GM12873 (cell line): ENCODE measurements around the gene GAS7.

ENCODE experiments used
- CTCF ChIP-seq: IDR thresholded peaks from 2 replicates; pipeline ENCODE4 v1.5.1; 2012; ENCODE audit warnings: low read depth, mild to moderate bottlenecking, moderate library complexity, low read length, control low read depth; ENCODE audit not compliant: insufficient read depth; ENCODE audit errors: missing control alignments

Gene GAS7

DNA sequence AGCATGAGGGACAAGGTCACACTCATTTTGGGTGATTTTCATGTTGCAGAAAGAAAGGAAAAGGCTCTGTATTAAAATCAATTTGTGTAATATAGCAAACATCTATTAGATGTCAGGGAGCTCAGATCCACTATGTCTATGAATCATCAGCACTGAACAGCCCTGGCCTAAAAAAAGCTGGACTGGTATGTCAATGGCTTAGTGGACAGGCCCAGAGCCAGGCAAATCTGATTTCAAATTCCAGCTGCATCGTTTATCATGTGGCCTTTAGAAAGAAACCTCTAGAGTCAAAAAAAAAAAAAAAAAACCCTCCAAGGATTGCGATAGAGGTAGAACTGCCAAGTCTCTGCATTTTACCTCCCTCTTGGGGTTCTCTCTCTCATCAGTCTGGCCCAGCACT is 5.4 kb downstream of the GAS7 start:
- TF ChIP-seq CTCF = no peak

DNA sequence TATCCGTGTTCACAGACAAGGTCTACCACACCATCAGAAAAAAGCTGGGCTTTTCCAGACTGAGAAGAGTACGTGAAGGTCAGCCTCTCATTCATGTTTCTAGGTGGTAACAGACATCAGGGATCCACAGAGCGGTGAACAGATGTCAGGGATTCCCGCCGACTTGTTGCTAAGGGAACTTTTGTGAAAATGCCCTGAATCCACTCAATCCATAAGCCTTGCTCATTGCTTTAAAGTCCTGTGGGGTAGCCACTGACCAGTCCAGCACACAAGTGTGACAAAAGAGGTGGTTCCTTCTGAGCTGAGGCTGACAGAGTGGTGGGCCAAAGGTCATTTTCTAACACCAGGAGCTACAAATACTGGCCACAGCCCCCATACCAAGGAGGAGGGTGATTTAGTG is 5.9 kb downstream of the GAS7 start:
- TF ChIP-seq CTCF = no peak

DNA sequence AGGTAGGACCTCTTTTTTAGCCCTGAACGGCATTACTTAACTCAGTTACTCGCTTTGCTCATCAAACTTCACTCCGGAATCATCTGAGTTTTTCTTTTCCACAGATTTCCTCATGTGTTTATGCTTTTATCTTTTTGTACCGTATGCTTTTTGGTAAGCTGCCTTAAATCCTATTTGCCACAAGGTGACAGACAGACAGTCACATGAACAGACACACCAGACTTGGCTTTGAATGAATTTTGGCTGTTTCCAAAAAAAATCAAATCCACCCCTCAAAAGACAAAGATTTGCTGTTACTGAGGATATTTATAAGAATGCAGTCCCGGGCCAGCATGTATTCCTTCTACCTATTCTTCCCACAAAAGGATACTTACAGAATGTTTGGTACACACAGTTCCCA is 10.9 kb downstream of the GAS7 start:
- no peak for TF ChIP-seq CTCF

DNA sequence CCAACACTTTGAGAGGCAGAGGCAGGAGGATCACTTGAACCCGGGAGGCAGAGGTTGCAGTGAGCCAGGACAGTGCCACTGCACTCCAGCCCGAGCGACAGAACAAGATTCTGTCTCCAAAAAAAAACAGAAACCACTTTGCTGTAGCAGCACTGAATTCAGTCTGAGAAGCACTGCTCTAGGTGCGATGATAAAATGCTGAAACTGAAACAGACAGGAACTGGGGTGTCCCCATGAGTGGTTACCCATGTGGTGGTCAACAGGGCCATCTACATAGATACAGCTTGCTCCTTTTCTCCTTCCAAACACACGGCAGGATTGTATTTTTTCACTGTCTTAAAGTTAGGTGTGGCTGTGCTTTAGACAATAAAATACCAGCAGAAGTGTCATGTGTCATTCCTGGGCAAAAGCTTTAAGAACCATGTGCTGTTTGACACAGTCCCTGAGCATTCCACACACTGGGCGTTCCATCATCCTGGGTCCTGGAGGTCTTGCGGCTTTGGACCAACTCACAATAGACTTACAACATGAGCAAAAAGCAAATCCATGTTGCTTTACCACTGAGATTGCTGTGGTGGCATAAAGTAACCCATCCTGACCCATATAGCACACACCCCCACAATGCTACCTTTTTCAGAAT is 11.5 kb downstream of the GAS7 start:
- no peak for TF ChIP-seq CTCF

GRCh38 chr17:10183931-10184930 is 14.2 kb downstream of the GAS7 start:
- no peak for TF ChIP-seq CTCF

DNA sequence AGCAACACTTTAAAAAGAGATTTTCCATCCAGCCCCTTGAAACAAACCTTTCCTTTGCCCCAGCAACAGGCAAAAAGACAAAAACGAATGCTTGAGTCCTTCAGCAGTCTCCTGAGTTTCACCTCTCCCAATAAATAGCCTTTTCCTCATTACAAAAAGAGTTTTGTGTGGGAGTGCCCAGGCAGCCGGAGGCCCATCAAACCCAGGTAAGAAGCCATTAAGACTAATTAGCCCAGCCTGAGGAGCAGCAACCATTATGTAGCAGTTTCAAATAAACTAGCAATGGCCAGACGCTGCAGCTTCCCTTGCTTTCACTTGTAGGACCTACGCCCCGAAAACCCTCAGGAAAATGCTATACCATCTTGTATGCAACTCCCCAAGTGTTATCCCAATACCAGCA is 15.6 kb downstream of the GAS7 start:
- no peak for TF ChIP-seq CTCF

DNA sequence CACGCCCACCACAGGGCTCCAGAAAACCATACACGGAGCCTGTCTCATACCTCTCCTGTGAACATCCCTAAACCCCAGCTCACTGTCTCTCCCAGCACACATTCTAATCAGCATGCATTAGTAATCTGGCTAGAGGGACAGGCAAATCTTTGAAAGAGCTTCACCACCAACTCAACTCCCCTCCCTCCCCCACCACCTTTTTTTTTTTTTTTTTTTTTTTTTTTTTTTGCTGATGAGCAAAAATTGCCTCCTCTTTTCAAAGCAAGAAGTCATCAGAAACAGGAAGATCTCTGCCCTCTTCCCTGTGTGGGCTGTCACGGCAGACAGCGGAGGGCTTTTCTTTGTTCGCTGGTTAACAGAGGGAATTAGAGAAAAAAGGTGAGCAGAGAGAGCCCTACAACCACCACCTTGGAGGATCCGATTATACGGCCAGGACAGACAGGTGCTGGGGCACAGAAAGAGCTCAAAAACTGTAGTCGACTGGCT is 19.9 kb downstream of the GAS7 start:
- no peak for TF ChIP-seq CTCF
